Natural killer cell (primary cell): Measurements from ENCODE around the gene RARS2. TPM values are rescaled to one million over a fixed set of nuclear protein-coding genes. Genes with fewer than 3 reads are reported as not detected.

Source experiments
- ATAC-seq, 3 donors: fragments of 150-1000 bp in 2 of 3; fragments of 200-7000 bp in 1 of 3; cut with Tn5 transposase; 1 replicate in 1 of 3; 2 replicates in 2 of 3; pipeline ENCODE4 v1.10.0; 2021; ENCODE audit warnings: mild to moderate bottlenecking in 2 of 3, moderate library complexity in 2 of 3
- DNase-seq, 2 donors: peaks; one replicate each; pipeline versions ENCODE4 v3.0.0 to v3.0.0-alpha.2; 2013 to 2021; ENCODE audit warnings: mixed read lengths in 1 of 2
- H3K27ac ChIP-seq: one replicate; pipeline ENCODE4 v1.5.1; 2013; ENCODE audit warnings: mild to moderate bottlenecking, low read length
- H3K27me3 ChIP-seq: one replicate; pipeline ENCODE4 v1.6.1; 2013; ENCODE audit warnings: low read length; ENCODE audit not compliant: control insufficient read depth, insufficient read depth
- H3K36me3 ChIP-seq: one replicate; pipeline ENCODE4 v1.6.1; 2013; ENCODE audit warnings: low read length; ENCODE audit not compliant: control insufficient read depth, insufficient read depth
- H3K4me1 ChIP-seq: one replicate; pipeline ENCODE4 v1.6.1; 2013; ENCODE audit warnings: low read length; ENCODE audit not compliant: control insufficient read depth, insufficient read depth
- H3K4me3 ChIP-seq: one replicate; pipeline ENCODE4 v1.5.1; 2013; ENCODE audit warnings: low read length
- H3K9me3 ChIP-seq: one replicate; pipeline ENCODE4 v1.6.1; 2013; ENCODE audit warnings: low read length; ENCODE audit not compliant: control insufficient read depth, insufficient read depth
- H3K27ac Mint-ChIP-seq, 2 donors: one replicate each; pipeline ENCODE4 v1.8.0; 2022; ENCODE audit warnings: mild to moderate bottlenecking in 2 of 2, mixed read lengths in 2 of 2, moderate library complexity in 1 of 2
- H3K27me3 Mint-ChIP-seq, 2 donors: one replicate each; pipeline ENCODE4 v1.8.0; 2022; ENCODE audit warnings: low read depth in 2 of 2, mixed read lengths in 2 of 2
- H3K36me3 Mint-ChIP-seq: one replicate; pipeline ENCODE4 v1.8.0; 2022; ENCODE audit warnings: mixed read lengths
- H3K4me1 Mint-ChIP-seq, 2 donors: one replicate each; pipeline ENCODE4 v1.8.0; 2022; ENCODE audit warnings: mixed read lengths in 2 of 2
- H3K4me3 Mint-ChIP-seq: one replicate; pipeline ENCODE4 v1.8.0; 2022; ENCODE audit warnings: mild to moderate bottlenecking, moderate library complexity, mixed read lengths
- H3K9me3 Mint-ChIP-seq, 2 donors: one replicate each; pipeline ENCODE4 v1.8.0; 2022; ENCODE audit warnings: mixed read lengths in 2 of 2
- WGBS: methylation state at CpG from one replicate; pipeline ENCODE4 v1.1.7; 2013; ENCODE audit warnings: missing lambda C conversion rate; ENCODE audit not compliant: insufficient coverage; 5-methylcytosine and 5-hydroxymethylcytosine counted together
- intact Hi-C: fragments of 100-400 bp; cut with micrococcal nuclease; formaldehyde crosslinking; loops from one replicate; pipeline ENCODE4 v1.14.2; 2022
- total RNA-seq, 4 donors: library from RNA; stranded (reverse); fragments of 120-200 nt in 1 of 4; gene quantifications; one replicate each; pipeline versions ENCODE4 v1.2.3 to v1.2.4, GENCODE V29; 2013 to 2022
- TF ChIP-seq, protein P1 (sequence below): fragments of 200-600 bp; IDR thresholded peaks from one replicate; pipeline ENCODE4 v1.8.0; 2022; ENCODE audit warnings: antibody characterized with exemption

The RARS2 gene
- total RNA-seq, 3 donors from 2014 or later (not counting 1 experiment from before 2014, with no cell fraction given): 21.8 to 26.5 (median 24.2) TPM

GRCh38 chr6:87483929-87484328 lies 105.9 kb downstream of the RARS2 start:
- intact Hi-C loops: no loop called here
- Mint-ChIP-seq H3K27me3 (no peaks in the 10 kb centered on the region), H3K9me3 (no peaks in the 10 kb centered on the region), H3K4me1 (peaks cover 6 to 11% of the 10 kb centered on the region in 2 donors), H3K27ac (no peak overlapping the region), H3K4me3 (no peak overlapping the region), H3K36me3 (no peaks in the 10 kb centered on the region)
- no peaks in the 10 kb centered on the region for H3K27me3 ChIP-seq
- peaks cover 3% of the 10 kb centered on the region for H3K4me1 ChIP-seq
- peak in 1 of 2 donors; percentile 20 for DNase-seq
- H3K9me3 ChIP-seq: no peaks in the 10 kb centered on the region
- ATAC-seq: no peak
- peaks cover 6% of the 10 kb centered on the region for H3K36me3 ChIP-seq
- 52% methylated on average over 8 of the region's 9 CpGs for WGBS
- H3K27ac ChIP-seq: no peak overlapping the region
- TF ChIP-seq, protein P1, sequence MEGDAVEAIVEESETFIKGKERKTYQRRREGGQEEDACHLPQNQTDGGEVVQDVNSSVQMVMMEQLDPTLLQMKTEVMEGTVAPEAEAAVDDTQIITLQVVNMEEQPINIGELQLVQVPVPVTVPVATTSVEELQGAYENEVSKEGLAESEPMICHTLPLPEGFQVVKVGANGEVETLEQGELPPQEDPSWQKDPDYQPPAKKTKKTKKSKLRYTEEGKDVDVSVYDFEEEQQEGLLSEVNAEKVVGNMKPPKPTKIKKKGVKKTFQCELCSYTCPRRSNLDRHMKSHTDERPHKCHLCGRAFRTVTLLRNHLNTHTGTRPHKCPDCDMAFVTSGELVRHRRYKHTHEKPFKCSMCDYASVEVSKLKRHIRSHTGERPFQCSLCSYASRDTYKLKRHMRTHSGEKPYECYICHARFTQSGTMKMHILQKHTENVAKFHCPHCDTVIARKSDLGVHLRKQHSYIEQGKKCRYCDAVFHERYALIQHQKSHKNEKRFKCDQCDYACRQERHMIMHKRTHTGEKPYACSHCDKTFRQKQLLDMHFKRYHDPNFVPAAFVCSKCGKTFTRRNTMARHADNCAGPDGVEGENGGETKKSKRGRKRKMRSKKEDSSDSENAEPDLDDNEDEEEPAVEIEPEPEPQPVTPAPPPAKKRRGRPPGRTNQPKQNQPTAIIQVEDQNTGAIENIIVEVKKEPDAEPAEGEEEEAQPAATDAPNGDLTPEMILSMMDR: no peak
- no peak overlapping the region for H3K4me3 ChIP-seq

- H3K27ac Mint-ChIP-seq: no peak overlapping the region
- no peak for DNase-seq
- Histone ChIP-seq H3K27me3 (no peaks in the 10 kb centered on the region), H3K9me3 (no peaks in the 10 kb centered on the region), H3K4me3 (no peak overlapping the region), H3K36me3 (peaks cover 4% of the 10 kb centered on the region), H3K4me1 (peaks cover 3% of the 10 kb centered on the region), H3K27ac (no peak overlapping the region)
- intact Hi-C loops: no loop called here
- ATAC-seq: no peak
- no peaks in the 10 kb centered on the region for H3K9me3 Mint-ChIP-seq
- H3K36me3 Mint-ChIP-seq: no peaks in the 10 kb centered on the region
- no peaks in the 10 kb centered on the region for H3K27me3 Mint-ChIP-seq
- TF ChIP-seq, protein P1: no peak
- peaks cover 6 to 11% of the 10 kb centered on the region in 2 donors for H3K4me1 Mint-ChIP-seq
- no peak overlapping the region for H3K4me3 Mint-ChIP-seq
- 49% methylated on average over 4 of the region's 4 CpGs for WGBS
Measured at GRCh38 chr6:87482366-87482765, 107.4 kb downstream of the RARS2 start.

DNA sequence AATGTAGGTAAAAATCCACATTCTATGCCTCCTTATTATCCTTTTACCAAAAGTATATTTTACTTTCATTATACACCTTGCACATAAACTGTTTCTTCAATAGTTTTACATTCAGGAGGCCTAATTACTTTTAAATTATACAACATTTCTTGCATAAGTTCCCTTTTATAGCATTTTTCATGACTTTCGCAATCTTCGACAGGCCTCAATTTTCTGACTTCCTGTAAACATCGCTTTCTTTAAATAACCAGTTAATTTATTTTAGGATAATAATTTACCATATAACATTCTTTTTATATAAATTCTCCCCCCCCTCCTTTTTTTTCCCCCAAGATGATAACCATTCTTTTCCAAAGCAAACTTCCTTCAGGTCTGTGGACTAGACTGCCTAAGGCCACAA lies 107.9 kb downstream of the RARS2 start:
- peaks cover 4% of the 10 kb centered on the region for H3K36me3 ChIP-seq
- no peaks in the 10 kb centered on the region for H3K36me3 Mint-ChIP-seq
- H3K4me3 ChIP-seq: no peak overlapping the region
- TF ChIP-seq, protein P1: no peak
- no peak overlapping the region for H3K27ac ChIP-seq
- DNase-seq: no peak
- intact Hi-C loops: no loop called here
- no peaks in the 10 kb centered on the region for H3K9me3 ChIP-seq
- H3K27me3 Mint-ChIP-seq: no peaks in the 10 kb centered on the region
- 100% methylated on average over 1 of the region's 3 CpGs for WGBS
- no peak overlapping the region for H3K27ac Mint-ChIP-seq
- H3K4me1 ChIP-seq: peaks cover 3% of the 10 kb centered on the region
- H3K4me3 Mint-ChIP-seq: no peak overlapping the region
- no peaks in the 10 kb centered on the region for H3K9me3 Mint-ChIP-seq
- H3K27me3 ChIP-seq: no peaks in the 10 kb centered on the region
- peaks cover 6 to 11% of the 10 kb centered on the region in 2 donors for H3K4me1 Mint-ChIP-seq
- ATAC-seq: no peak

GRCh38 chr6:87473419-87473903 lies 116.3 kb downstream of the RARS2 start:
- Mint-ChIP-seq H3K36me3 (no peaks in the 10 kb centered on the region), H3K27ac (peak overlapping the region; percentile 95 to 99), H3K9me3 (no peaks in the 10 kb centered on the region), H3K4me1 (peaks cover 9 to 16% of the 10 kb centered on the region in 2 donors), H3K27me3 (peaks cover 3 to 7% of the 10 kb centered on the region in 2 donors), H3K4me3 (peak overlapping the region; percentile 98)
- Histone ChIP-seq H3K27me3 (no peaks in the 10 kb centered on the region), H3K27ac (peak overlapping the region; percentile 93), H3K36me3 (no peaks in the 10 kb centered on the region), H3K4me3 (peak overlapping the region; percentile 88), H3K9me3 (no peaks in the 10 kb centered on the region), H3K4me1 (peaks cover 8% of the 10 kb centered on the region)
- WGBS: 2% methylated on average over 15 of the region's 15 CpGs
- ATAC-seq (peak in 2 of 3 donors; percentile 63 to 77), DNase-seq (peak in 1 of 2 donors; percentile 75)
- TF ChIP-seq, protein P1: no peak
- intact Hi-C loops: loop anchor here (2.0 to 5.0 kb wide), 3 partner anchors 66 to 319 kb away; partner anchors contain the start of genes CFAP206, ORC3 and ZNF292
